ENCODE measurements around the gene HABP4.

The HABP4 gene

DNA sequence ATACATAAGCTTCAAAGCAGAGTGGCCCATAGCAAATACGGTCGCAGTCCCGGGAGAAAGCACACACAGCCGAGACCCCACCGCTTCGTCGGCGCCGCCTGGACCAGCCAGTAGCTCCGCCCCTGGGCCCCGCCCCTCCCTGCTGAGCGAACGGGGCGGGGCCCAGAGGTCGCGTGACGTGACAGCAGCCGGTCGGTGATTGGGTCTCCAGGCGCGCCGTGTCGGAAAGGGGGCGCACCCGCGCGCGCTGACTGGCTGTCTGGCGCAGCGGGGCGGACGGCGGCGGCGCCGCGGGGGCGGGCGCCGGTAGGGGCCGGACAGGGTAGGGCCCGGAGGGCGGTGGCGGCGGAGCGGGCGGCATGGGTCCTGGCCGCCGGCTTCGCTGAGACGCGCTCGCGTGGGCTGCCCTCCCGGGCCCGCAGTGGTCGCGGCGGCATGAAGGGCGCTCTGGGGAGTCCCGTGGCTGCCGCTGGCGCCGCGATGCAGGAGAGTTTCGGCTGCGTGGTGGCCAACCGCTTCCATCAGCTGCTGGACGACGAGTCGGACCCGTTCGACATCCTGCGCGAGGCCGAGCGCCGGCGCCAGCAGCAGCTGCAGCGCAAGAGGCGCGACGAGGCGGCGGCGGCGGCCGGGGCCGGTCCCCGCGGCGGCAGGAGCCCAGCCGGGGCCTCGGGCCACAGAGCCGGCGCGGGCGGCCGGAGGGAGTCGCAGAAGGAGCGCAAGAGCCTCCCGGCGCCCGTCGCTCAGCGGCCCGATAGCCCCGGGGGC is at the start of gene HABP4:
HABP4 (plus strand) TSS at position 325 of the 768 bp plus-strand sequence; CDS start at position 436, 111 bp downstream.
- DNase-seq = peak; percentile 85

GRCh38 chr9:96408409-96409280 is 41.3 kb upstream of the HABP4 start:
- no peak for DNase-seq

DNA sequence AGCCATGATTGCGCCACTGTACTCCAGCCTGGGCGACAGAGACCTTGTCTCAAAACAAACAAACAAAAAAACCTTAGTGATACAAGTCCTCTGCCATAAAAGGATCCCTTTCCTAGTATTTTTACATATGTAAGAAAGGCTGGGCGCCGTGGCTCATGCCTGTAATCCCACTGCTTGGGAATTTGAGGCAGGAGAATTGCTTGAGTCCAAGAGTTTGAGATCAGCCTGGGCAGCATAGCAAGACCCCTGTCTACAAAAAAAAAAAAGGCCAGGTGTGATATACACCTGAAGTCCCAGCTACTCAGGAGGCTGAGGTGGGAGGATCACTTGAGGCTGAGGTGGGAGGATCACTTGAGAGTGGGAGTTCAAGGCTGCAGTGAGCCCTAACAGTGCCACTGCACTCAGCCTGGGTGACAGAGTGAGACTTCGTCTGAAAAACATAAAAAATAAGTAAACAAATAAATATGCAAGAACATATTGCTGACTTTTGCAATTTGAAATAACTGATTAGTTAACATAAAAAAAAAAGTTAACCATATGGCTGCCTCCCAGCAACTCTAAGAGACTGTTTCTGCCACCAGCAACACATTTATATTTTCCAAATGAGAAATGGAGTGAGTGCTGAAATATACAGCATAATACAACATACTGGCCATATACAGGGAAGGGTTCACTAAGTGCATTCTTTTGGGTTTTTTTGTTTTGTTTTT is 38.7 kb upstream of the HABP4 start:
- DNase-seq = no peak

DNA sequence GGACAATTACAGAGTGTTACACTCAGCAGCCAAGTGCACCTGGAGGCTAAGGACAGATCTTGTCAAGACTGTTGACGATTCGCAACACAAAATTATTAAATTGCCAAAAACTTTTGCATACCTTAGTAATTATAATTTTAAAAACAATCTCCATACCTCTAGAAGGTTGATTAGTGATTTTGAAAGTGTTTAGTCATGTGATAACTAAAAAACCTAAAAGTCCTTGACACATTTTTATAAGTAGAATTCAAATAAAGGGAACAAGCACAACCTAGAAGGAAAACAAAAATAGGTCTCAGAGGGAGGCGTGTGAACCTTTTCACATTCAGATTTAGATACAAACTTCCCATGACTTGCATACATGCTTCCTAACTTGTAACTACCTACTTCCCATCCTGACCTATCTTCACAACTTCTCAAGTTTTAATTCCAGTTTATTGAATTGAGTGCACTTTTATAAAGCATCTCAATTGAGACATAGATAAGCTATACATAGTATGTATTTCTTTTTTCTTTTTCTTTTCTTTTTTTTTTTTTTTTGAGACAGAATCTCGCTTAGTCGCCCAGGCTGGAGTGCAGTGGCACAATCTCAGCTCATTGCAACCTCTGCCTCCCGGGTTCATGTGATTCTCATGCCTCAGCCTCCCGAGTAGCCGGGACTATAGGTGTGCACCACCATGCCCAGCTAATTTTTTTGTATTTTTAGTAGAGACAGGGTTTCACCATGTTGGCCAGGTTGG is 37.6 kb upstream of the HABP4 start:
- DNase-seq = no peak

DNA sequence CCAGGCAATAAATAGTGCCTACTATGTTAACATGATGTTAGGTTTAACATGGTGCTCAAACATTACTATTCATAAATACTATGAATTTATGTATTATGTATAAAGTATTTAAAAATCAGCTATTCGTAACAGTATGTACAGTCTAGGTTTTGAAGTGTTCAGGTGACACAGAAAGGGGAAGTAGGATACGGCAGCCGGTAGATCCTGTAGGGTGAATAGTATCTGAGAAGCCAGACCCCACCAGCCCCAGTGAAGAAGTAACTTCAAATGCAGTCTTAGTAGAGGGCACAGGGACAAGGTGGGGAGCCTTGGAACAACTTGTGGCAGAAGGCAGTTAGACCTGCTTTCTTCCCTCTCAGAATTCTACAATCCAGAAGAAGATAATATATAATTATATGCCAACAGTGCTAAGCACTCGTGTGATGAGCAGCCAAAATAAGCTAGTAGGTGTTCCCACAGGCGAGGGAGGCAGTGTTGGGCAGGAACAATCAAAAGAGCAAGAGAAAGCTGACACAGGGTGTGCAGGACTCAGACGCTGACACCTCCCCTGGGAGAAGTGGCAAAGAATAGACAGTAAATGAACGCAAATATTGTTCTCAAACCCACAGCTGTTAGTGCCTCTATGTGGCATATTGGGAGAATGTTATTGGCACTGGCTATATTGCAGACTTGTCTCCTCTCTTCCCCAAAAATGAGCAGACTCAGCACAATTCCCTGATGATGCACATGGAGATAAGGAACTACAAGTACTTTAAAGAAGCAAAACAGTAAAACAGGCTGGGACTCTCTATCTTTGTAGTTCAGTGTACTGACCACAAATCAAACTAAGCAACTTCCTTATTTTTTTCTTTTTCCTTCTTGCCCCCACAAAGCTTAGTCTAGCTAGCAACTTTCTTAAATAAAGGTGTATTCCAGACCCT is 36.4 kb upstream of the HABP4 start:
- peak; percentile 2 for DNase-seq

GRCh38 chr9:96417051-96417586 is 32.9 kb upstream of the HABP4 start:
- peak; percentile 35 for DNase-seq

GRCh38 chr9:96417661-96418082 is 32.3 kb upstream of the HABP4 start:
- peak; percentile 20 for DNase-seq

DNA sequence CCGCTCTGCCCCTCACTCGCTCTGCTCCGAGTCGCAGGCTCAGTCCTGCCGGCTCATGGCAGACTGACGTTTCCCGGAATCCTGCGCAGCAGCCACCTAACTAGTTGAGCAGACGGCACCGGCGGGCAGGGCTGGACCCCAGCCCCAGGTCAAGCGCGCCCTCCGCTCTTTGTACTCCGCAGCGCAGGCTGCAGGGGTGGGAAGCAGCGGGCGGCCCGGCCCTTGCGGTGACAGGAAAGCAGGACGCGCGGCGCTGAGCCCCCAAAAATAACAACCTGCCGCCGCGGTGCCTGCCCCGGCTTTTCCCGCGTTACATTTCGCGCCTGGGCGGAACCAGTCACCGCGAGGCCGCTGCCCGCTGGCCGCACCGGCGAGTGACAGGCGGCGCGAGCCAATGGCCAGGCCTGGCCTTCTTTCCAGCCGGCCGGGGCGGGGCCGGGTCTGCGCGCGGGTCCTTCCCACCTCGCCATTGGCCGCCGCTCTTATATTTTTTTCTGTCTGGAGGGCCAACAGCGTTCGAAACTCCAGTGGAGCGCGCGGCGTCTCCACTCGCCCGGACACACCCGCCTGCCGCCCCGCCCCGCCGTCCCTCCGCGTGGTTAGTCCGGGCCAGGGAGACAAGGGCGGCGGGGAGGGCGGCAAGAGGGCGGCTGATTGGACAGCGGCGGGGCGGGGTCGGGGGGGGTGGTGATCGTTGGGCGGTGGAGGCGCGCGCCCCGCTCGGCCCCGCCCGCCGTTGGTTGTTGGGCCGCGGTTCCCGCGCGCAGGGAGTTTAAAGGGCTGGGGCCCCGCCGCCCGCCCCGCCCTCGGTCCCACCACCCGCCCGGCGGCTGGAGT is 31.7 kb upstream of the HABP4 start, which contains the start of gene ZNF367:
ZNF367 (minus strand) TSS at position 288 of the 837 bp plus-strand sequence. CDS start 338 bp downstream, outside the sequence.
- peak; percentile 89 for DNase-seq

GRCh38 chr9:96418920-96419690 is 30.9 kb upstream of the HABP4 start:
- peak; percentile 52 for DNase-seq

DNA sequence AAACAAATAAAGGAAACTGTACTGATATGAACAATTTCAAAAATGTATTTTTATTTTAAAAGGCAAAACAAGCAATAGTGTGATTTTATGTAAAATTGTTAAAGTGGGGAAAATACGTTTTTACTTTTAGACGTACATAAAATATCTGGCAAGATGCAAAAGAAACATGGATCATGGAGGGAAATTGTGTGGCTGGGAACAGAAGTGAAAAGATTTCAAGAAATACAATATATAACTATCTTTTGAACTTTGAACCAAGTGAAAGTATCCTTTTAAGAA is 30.3 kb upstream of the HABP4 start:
- no peak for DNase-seq

GRCh38 chr9:96420468-96421219 is 29.3 kb upstream of the HABP4 start:
- DNase-seq = peak; percentile 6

- DNase-seq = no peak
Observed at GRCh38 chr9:96423322-96423984, 26.5 kb upstream of the HABP4 start.

GRCh38 chr9:96423985-96424336 is 26.0 kb upstream of the HABP4 start:
- no peak for DNase-seq

DNA sequence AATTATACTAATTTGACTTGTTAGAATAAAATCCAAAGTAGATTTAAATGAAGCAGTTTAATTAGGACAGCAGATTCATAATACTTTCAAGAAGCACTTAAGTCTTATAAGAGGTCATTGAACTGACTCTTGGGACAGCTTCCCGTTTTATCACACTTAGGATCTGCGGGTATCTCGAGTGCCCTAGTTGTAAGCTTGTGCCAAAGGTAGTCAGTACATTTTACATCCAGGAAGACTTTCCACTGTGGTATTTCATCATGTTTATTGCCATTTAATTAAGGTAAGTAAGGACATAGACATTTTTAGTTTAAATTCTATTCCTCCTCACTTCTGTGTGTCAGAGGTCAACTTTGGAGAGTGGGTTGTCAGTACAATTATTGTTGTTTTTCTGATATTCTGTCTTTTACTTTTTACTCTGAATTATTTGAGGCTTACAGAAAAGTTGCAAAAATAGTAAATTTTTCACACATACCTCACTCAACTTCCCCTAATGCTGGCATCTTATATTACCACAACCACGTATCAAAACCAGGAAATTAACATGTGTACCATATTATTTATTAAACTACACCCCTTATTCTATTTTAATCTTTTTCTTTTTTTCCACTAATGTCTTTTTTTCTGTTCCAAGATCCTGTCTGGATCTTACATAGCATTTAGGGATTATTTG is 24.3 kb upstream of the HABP4 start:
- no peak for DNase-seq

GRCh38 chr9:96429732-96430131 is 20.2 kb upstream of the HABP4 start:
- no peak for DNase-seq

- DNase-seq = no peak
Observed at GRCh38 chr9:96430377-96430776, 19.6 kb upstream of the HABP4 start.

DNA sequence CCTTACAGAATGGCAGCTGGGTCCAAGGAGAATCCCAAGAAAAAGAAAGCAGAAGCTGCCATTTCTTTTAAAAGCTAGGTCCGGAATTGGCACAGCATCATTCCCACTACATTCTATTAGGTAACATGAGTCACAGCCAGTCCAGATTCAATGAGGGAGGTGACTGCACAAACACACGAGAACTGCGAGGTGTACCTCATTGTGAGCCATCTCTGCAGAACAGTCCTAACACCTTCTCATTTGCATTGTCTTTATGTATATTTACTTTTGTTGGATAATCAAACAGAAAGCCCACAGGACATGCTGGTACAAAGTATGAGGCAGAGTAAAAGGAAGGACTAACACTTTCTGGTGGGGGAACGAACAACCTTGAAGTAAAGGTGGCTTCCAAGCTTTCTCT is 14.6 kb upstream of the HABP4 start:
- DNase-seq = peak; percentile 55

GRCh38 chr9:96436063-96436455 is 13.9 kb upstream of the HABP4 start:
- DNase-seq = no peak

All from NCI-H526 treated with DMSO at 0.1 percent for 48 hours (cell line).